GM12891 (cell line): ENCODE results near the gene ELK3.
A peak's percentile ranks its signal among the peaks of the same experiment; 100 is the strongest.

Source experiments
- PAX5 ChIP-seq: IDR thresholded peaks from 2 replicates; pipeline ENCODE4 v1.6.1; 2011; ENCODE audit warnings: low read length, moderate library complexity, mild to moderate bottlenecking; ENCODE audit not compliant: insufficient read depth, severe bottlenecking
- POLR2A ChIP-seq: IDR thresholded peaks from 2 replicates; pipeline ENCODE4 v1.6.1; 2011; ENCODE audit warnings: low read depth, low read length, control low read depth
- POLR2AphosphoS5 ChIP-seq: IDR thresholded peaks from 2 replicates; pipeline ENCODE4 v1.6.1; 2011; ENCODE audit warnings: low read depth, low read length, control low read depth
- SPI1 ChIP-seq: IDR thresholded peaks from 2 replicates; pipeline ENCODE4 v1.6.1; 2011; ENCODE audit warnings: low read depth, low read length, control low read depth
- TAF1 ChIP-seq: IDR thresholded peaks from 2 replicates; pipeline ENCODE4 v1.6.1; 2011; ENCODE audit warnings: low read depth, low read length, control low read depth

DNA sequence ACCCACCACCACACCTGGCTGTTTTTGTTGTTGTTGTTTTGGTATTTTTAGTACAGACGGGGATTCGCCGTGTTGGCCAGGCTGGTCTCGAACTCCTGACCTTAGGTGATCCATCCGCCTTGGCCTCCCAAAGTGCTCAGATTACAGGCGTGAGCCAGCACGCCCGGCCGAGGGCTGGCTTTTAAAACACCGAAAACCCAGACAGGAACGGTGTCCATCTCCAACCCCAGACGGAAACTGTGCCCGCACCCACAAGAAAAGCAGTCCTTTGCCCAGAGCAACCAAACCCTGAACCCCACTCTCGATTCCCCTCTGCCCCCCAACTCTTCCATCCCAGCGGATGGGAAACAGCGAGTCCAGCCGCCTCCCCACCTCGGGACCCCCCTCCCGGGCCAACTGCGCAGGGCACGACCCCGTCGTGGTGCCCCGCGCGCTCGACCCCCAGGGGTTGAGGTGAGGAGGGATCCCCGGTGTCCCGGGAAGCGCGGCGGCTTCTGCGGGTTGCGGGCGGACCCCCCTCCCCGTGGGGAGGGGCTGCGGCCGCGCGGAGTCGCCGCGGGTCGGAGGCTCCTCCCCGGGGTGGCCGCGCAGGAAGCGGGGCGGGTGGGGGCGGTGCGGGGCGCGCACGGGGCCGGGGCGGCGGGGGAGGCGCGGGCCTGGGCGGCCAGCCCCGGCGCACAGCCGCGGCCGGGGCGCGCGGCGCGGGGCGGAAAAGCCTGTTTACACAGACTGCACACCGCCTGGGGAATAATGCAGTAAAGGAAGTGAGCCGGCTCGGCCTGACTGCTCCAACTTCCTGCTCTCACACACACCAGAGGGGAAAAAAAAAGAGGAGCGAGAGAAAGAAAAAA, at the start of gene ELK3:
- TF ChIP-seq POLR2A (no peak), TAF1 (no peak), PAX5 (no peak), POLR2AphosphoS5 (no peak), SPI1 (peak; percentile 42; the same call in 1 of the 2 replicates)
